Upper lobe of left lung (tissue), 6 donors: ENCODE results near the gene JAZF1. TPM values are rescaled to one million over a fixed set of nuclear protein-coding genes. Genes with fewer than 3 reads are reported as not detected.

Experiments
- ATAC-seq, 2 donors: fragments of 200-7000 bp; cut with Tn5 transposase; one replicate each; pipeline ENCODE4 v1.9.1; 2022; ENCODE audit warnings: mild to moderate bottlenecking in 2 of 2, moderate library complexity in 2 of 2; ENCODE audit not compliant: low FRiP score in 2 of 2
- DNase-seq, 2 donors: peaks; one replicate each; pipeline ENCODE4 v3.0.0-alpha.2; 2019 to 2020
- H3K27ac ChIP-seq, 4 donors: fragments of 200-600 bp; sonication (generic); one replicate each; pipeline ENCODE4 v1.5.1; 2016 to 2019
- H3K27me3 ChIP-seq, 4 donors: fragments of 200-600 bp; sonication (generic); one replicate each; pipeline ENCODE4 v1.5.1; 2017 to 2019
- H3K36me3 ChIP-seq, 4 donors: fragments of 200-600 bp; sonication (generic); one replicate each; pipeline ENCODE4 v1.5.1; 2016 to 2019
- H3K4me1 ChIP-seq, 4 donors: fragments of 200-600 bp; sonication (generic); one replicate each; pipeline ENCODE4 v1.5.1; 2018 to 2019
- H3K4me3 ChIP-seq, 4 donors: fragments of 200-600 bp; sonication (generic); one replicate each; pipeline ENCODE4 v1.5.1; 2017 to 2019; ENCODE audit warnings: mild to moderate bottlenecking in 2 of 4, moderate library complexity in 1 of 4
- H3K9me3 ChIP-seq, 4 donors: fragments of 200-600 bp; sonication (generic); one replicate each; pipeline ENCODE4 v1.5.1; 2018 to 2019
- CTCF ChIP-seq, 6 experiments: fragments of 450-650 bp in 4 of 6; fragments of 200-600 bp in 2 of 6; sonication (generic) in 2 of 6; IDR thresholded peaks; one replicate each; pipeline ENCODE4 v1.5.1; 2016 to 2019; ENCODE audit warnings: antibody characterized with exemption in 6 of 6
- EP300 ChIP-seq, 4 donors: sonication (generic); formaldehyde crosslinking; IDR thresholded peaks; one replicate each; pipeline ENCODE4 v1.5.1; 2017; ENCODE audit warnings: antibody characterized with exemption in 4 of 4, control low read depth in 2 of 4
- POLR2A ChIP-seq, 4 donors: fragments of 450-650 bp; IDR thresholded peaks; one replicate each; pipeline ENCODE4 v1.5.1; 2016 to 2017; ENCODE audit warnings: antibody characterized with exemption in 4 of 4, mild to moderate bottlenecking in 2 of 4
- POLR2AphosphoS5 ChIP-seq, 2 donors: sonication (generic); formaldehyde crosslinking; IDR thresholded peaks; one replicate each; pipeline ENCODE4 v1.5.1; 2017; ENCODE audit warnings: antibody characterized with exemption in 2 of 2
- WGBS, 2 donors: methylation state at CpG; one replicate each; pipeline ENCODE4 v1.1.5; 2017 to 2018; 5-methylcytosine and 5-hydroxymethylcytosine counted together
- small RNA-seq, 4 donors: library from RNA; depleted of rRNA; stranded (forward); fragments of <200 nt; gene quantifications; one replicate each; pipeline ENCODE3, GENCODE V24; 2016
- total RNA-seq, 6 donors: library from RNA; depleted of rRNA in 4 of 6; stranded (reverse); fragments of >200 nt in 4 of 6; gene quantifications; one replicate each; pipeline versions ENCODE4 v1.1.0 to v1.2.1, GENCODE V29; 2016 to 2021
- donor health status: DM: no; HTN: no; CAD: no; lungs with moderate emphysema.
- donor health status: DM: no; HTN: yes; CAD: no; lungs with severe emphysema.

Gene JAZF1
- total RNA-seq, 6 donors from 2014 or later = 4.2 to 19.4 (median 12.4) TPM

GRCh38 chr7:27784399-27785053, 396.1 kb downstream of the JAZF1 start:
- WGBS, 2 donors = 63 to 69% methylated on average over 6 of the region's 6 CpGs
- H3K36me3 ChIP-seq = peaks cover 0 to 48% (median 19%) of the 10 kb centered on the region in 4 donors
- H3K9me3 ChIP-seq = no peaks in the 10 kb centered on the region
- no peaks in the 10 kb centered on the region for H3K27me3 ChIP-seq
- ATAC-seq (no peak), DNase-seq (no peak)
- H3K4me3 ChIP-seq = no peak overlapping the region
- no peak overlapping the region for H3K27ac ChIP-seq
- TF ChIP-seq CTCF (IDR thresholded peaks at IDR 0.05) (peak in 5 of 6 experiments; percentile 31 to 40 (median 35)), POLR2AphosphoS5 (IDR thresholded peaks at IDR 0.05) (no peak)
- peaks cover 0 to 5% (median 3%) of the 10 kb centered on the region in 4 donors for H3K4me1 ChIP-seq

- DNase-seq (no peak), ATAC-seq (peak in 1 of 2 donors; percentile 44)
- WGBS, 2 donors = 66 to 72% methylated on average over 2 of the region's 2 CpGs
- peaks cover 0 to 5% (median 3%) of the 10 kb centered on the region in 4 donors for H3K4me1 ChIP-seq
- TF ChIP-seq EP300 (IDR thresholded peaks at IDR 0.05) (no peak), CTCF (IDR thresholded peaks at IDR 0.05) (no peak), POLR2AphosphoS5 (IDR thresholded peaks at IDR 0.05) (no peak), POLR2A (IDR thresholded peaks at IDR 0.05) (no peak)
- peaks cover 0 to 39% (median 15%) of the 10 kb centered on the region in 4 donors for H3K36me3 ChIP-seq
- H3K27me3 ChIP-seq = no peaks in the 10 kb centered on the region
- H3K9me3 ChIP-seq = no peaks in the 10 kb centered on the region
- H3K27ac ChIP-seq = no peak overlapping the region
- H3K4me3 ChIP-seq = no peak overlapping the region
Observed at GRCh38 chr7:27782849-27783248, 397.7 kb downstream of the JAZF1 start.

- no peak for ATAC-seq
- H3K36me3 ChIP-seq = peaks cover 0 to 22% (median 8%) of the 10 kb centered on the region in 4 donors
- H3K27me3 ChIP-seq = no peaks in the 10 kb centered on the region
- H3K9me3 ChIP-seq = no peaks in the 10 kb centered on the region
- 65 to 88% methylated on average over 2 of the region's 2 CpGs for WGBS, 2 donors
- H3K27ac ChIP-seq = no peak overlapping the region
- H3K4me1 ChIP-seq = peaks cover 0 to 5% (median 3%) of the 10 kb centered on the region in 4 donors
- DNase-seq = no peak
- no peak overlapping the region for H3K4me3 ChIP-seq
- TF ChIP-seq POLR2A (IDR thresholded peaks at IDR 0.05) (no peak), POLR2AphosphoS5 (IDR thresholded peaks at IDR 0.05) (no peak), CTCF (IDR thresholded peaks at IDR 0.05) (no peak)
Observed at GRCh38 chr7:27781188-27781587, 399.4 kb downstream of the JAZF1 start.

Small RNAs within 50 kb of the gene (small RNA-seq; reads per million reads assigned to genes)
- 0 reads per million in 4 donors for gene RNU6-979P

Other genes starting within 250 kb of the JAZF1 start
- gene CREB5, start 231.7 kb upstream of the JAZF1 start, total RNA-seq = 10 to 100 TPM in 4 of 6 donors, 1 to 10 TPM in 2; 8.3 to 34.6 (median 15.3) TPM